GM10847 (cell line): ENCODE results near the gene ZNF181.

Source experiments
- POLR2A ChIP-seq: IDR thresholded peaks from 2 replicates; pipeline ENCODE4 v1.6.1; 2011; ENCODE audit not compliant: insufficient read length; ENCODE audit errors: extremely low read depth

ZNF181 gene

DNA sequence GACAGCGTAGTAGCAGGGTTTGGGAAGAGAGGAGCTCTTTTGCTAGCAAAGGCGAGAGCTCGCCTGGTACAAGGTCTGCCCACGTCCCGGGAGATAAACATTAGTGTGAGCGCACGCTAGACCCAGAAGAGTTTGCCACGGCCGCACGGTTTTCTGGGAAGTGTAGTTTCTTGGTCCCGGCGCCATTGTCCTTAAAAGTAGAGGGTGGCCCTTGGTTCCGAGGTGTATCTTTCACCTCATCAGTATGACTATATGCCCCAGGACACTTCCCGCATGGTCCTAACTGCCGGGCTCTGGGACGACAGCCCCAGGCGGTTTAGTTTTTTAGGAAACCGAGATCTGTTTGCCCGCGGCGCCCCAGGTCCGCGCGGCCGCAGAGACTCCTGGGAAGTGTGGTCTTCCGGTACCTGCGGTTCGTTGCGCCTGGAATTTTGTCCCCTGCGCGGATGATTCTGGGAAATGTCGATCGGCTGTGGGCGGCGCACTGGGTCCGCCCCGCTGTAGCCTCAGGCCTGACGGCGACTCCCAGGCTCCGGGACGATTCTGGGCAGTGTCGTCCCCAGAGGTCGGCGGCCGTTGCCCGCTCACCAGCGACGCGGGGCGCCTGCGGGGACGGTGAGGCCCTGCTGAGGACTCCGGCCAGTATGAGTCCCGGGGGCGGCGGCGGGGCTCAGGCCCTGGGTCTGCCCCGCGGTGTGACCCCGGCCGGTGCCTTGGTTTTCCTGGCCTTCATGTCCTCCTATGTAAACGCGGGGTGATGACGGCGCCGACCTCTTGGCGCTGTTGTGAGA is at the start of gene ZNF181:
Gene ZNF181 (plus strand): TSS at position 498 of the 791 bp plus-strand sequence. CDS start 795 bp downstream, outside the sequence.
- peak; percentile 59 for TF ChIP-seq POLR2A

DNA sequence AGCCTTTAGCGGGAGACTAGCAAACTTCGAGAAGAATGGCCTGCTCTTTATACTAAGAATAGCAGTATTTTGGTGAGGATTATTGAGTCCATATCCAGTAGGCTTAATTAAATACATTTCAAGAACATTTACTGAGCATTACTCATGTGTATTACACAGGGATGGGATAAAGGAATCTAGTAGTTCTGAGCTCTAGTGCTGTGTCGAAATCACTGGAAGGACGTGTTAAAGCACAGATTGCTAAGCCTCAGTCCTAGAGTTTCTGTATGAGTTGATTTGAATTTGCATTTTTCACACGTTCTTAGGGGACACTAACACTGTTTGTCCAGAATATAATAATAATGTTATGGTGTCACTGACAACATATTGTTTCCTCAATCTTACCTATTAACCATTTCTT is 47.6 kb upstream of the ZNF181 start:
- TF ChIP-seq POLR2A, result no peak

GRCh38 chr19:34687348-34687747 is 46.7 kb upstream of the ZNF181 start:
- no peak for TF ChIP-seq POLR2A

DNA sequence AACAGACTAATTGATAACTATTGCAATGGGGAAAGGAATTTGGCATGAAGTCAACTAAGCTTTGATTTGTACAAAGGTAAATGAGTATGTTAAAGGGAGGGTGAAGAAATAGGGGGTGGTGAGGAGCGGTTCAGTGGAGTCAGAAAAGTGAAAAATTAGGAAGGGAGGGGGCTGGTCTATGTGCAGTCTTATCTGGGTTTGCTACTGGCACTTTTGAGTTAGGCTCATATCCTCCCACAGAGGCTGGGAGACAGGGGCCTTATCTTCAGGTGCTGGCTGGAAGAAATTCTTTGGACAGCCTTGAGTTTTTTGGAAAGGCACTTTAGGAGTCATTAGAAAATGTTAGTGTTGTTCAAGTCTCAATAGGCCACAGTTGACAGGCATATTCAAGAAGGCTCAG is 45.5 kb upstream of the ZNF181 start:
- no peak for TF ChIP-seq POLR2A

GRCh38 chr19:34690372-34690771 is 43.7 kb upstream of the ZNF181 start:
- TF ChIP-seq POLR2A, result no peak

GRCh38 chr19:34692549-34692948 is 41.5 kb upstream of the ZNF181 start:
- no peak for TF ChIP-seq POLR2A

- no peak for TF ChIP-seq POLR2A
These were observed 26.4 kb upstream of the ZNF181 start for GRCh38 chr19:34707661-34708060.

- TF ChIP-seq POLR2A, result no peak
These were observed 22.2 kb upstream of the ZNF181 start for GRCh38 chr19:34711890-34712289.

DNA sequence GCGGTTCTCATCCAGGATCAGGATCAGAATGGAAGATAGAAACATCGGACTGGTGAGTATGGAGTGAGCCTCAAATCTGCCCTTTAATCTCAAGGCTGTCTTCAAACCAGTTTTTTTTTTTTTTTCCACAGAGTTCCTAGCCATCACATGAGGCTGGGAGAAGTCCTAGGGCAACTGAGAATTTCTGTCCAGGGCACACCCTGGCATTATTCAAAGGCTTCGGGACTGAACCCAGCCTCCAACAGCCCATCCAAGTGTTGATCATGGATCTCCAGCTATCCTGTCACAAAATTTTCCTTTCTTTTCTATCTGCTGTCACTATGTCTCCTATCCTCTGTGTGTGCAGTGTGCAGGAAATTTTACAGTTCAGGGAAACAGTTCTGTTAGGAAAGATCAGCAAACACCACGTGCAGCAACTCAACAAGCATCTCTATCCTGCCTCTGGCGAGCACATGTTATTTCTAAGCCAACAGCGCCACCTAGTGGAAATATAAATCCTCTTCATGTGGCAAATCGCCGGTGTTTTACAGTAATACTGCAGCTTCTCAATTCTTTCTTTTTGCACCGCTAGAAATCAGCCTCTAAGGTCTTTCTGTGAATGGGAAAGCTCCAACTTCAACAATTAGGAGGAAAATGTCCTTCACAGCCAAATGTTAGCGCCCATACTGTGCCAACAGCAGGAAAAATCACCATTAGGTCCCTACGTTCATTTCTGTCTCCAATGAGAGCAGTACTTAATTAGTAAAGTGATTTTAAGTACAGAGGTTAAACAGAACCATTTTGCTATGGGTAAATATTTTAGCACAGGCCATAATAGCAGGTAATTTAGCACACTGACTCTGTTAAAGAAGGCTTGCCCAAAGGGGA is 21.4 kb upstream of the ZNF181 start:
- no peak for TF ChIP-seq POLR2A

GRCh38 chr19:34713262-34713637 is 20.8 kb upstream of the ZNF181 start:
- TF ChIP-seq POLR2A, result no peak

- TF ChIP-seq POLR2A, result no peak
These were observed 18.7 kb upstream of the ZNF181 start for GRCh38 chr19:34715357-34715756.

GRCh38 chr19:34722353-34722752 is 11.7 kb upstream of the ZNF181 start:
- TF ChIP-seq POLR2A, result no peak

DNA sequence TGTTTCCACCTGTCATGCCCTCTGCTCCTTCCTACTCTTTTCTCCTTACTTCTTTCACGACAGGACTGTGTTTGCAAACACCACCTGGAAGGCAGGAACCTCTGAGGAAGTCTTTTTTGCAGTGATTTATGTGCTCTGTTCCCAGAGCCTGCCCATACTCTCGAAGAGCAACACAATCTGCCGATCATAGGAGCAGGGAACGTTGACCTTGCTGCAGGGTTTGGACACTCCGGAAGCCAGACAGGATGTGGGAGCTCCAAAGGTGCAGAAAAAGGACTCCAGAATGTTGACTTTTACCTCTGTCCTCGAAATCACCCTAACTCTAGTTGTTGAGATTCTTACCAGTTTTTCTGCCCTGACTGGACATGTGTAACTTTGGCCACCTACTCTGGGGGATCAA is 8.6 kb upstream of the ZNF181 start:
- TF ChIP-seq POLR2A, result no peak

DNA sequence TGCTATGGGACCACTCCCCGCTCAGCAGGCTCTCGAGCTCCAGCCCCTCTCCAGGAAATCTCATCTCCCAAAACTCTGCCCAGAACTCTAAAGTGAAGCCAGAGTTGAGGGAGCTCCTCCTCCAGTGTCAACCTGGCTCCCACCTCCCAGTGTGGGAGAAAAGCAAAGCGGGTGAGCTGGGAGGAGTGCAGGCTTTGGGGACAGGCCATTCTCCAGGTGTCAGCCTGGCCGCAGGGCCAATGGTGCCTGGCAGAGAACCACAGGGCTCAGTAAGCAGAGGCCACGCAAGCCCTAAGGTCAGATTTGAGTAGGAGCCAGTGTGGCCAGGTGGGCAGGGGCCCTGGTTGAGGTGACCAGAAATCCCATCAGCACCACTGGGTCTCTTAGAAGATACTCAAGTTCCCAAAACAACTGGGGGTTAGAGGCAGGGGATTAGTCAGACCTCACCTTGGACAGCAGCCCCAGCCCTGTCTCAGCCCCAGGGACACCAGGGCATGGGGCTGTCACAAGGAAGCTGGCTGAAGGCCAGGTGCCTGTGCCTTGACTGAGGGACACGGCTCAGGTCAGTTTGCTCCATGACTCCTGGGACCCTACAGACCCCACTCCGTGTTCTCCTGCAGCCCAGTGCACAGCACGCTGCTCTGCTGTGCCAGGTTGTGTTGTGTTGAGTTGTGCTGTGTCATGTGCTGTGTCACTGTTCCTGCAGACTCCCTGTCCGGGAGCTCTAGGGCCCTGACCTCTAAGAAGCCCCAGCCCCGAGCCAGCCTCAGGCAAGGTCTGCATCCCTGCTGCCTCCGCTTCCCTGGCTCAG is 2.8 kb upstream of the ZNF181 start:
- TF ChIP-seq POLR2A, result no peak

- TF ChIP-seq POLR2A, result no peak
These were observed 2.1 kb upstream of the ZNF181 start for GRCh38 chr19:34731964-34732363.
